ENCODE results near the gene BSPRY. TPM values are rescaled to one million over a fixed set of nuclear protein-coding genes. Genes with fewer than 3 reads are reported as not detected.

Gene BSPRY
- total and polyA plus RNA-seq, 2 of the 13 experiments (the other 11 are each of a cell fraction or from before 2014, with no cell fraction given) = 0.09 to 0.26 TPM

DNA sequence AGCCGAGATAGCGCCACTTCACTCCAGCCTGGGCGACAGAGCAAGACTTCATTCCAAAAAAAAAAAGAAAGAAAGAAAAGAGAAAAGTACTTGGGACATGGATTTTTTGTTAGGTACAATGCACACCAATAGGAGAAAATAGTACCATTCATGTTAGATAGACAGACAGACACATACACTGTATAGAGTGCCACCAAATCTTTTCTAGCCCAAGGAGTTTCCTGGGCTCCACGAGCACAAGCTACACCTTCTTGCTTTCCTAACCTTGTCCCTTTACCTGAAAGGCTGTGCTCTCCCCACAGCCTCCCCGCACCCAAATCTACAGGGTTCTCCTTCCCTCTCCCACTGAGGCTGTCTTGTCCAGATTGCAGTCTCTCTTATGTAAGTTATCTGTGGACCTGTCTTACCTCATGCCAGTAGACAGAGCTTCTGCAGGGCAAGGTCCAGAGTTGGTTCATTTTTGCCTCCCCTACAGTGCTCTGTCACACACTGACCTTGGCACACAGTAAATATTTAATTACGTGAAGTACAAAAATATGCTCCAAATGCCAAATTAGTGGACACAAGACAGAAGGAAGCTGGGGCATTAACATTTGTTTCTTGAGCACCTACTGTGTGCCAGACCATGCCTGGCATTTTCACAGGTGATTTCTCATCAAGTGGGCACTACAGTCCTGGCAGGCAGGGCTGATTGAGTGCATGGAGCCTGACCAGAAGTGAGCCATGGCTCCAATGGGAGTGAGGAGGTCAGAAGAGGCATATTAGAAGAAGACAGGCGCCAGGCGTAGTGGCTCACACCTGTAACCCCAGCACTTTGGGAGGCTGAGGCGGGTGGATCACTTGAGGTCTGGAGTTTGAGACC, 45.9 kb downstream of the BSPRY start (continued):
- TF ChIP-seq, protein P1, sequence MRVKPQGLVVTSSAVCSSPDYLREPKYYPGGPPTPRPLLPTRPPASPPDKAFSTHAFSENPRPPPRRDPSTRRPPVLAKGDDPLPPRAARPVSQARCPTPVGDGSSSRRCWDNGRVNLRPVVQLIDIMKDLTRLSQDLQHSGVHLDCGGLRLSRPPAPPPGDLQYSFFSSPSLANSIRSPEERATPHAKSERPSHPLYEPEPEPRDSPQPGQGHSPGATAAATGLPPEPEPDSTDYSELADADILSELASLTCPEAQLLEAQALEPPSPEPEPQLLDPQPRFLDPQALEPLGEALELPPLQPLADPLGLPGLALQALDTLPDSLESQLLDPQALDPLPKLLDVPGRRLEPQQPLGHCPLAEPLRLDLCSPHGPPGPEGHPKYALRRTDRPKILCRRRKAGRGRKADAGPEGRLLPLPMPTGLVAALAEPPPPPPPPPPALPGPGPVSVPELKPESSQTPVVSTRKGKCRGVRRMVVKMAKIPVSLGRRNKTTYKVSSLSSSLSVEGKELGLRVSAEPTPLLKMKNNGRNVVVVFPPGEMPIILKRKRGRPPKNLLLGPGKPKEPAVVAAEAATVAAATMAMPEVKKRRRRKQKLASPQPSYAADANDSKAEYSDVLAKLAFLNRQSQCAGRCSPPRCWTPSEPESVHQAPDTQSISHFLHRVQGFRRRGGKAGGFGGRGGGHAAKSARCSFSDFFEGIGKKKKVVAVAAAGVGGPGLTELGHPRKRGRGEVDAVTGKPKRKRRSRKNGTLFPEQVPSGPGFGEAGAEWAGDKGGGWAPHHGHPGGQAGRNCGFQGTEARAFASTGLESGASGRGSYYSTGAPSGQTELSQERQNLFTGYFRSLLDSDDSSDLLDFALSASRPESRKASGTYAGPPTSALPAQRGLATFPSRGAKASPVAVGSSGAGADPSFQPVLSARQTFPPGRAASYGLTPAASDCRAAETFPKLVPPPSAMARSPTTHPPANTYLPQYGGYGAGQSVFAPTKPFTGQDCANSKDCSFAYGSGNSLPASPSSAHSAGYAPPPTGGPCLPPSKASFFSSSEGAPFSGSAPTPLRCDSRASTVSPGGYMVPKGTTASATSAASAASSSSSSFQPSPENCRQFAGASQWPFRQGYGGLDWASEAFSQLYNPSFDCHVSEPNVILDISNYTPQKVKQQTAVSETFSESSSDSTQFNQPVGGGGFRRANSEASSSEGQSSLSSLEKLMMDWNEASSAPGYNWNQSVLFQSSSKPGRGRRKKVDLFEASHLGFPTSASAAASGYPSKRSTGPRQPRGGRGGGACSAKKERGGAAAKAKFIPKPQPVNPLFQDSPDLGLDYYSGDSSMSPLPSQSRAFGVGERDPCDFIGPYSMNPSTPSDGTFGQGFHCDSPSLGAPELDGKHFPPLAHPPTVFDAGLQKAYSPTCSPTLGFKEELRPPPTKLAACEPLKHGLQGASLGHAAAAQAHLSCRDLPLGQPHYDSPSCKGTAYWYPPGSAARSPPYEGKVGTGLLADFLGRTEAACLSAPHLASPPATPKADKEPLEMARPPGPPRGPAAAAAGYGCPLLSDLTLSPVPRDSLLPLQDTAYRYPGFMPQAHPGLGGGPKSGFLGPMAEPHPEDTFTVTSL (CRISPR knock-in tag; IDR thresholded peaks at IDR 0.05; ENCODE audit: borderline replicate concordance) = peak; percentile 89; the same call in 1 of the 2 replicates
- TF ChIP-seq NCOA1 (CRISPR knock-in tag; IDR thresholded peaks at IDR 0.05) (no peak; the same call in 1 of the 2 replicates), CCAR2 (optimal IDR thresholded peaks at IDR 0.05; ENCODE audit: low read depth, low read length) (no peak), SP1 (IDR thresholded peaks at IDR 0.05) (no peak), SP1 (CRISPR knock-in tag; IDR thresholded peaks at IDR 0.05) (no peak), BORCS8-MEF2B (CRISPR knock-in tag; IDR thresholded peaks at IDR 0.05) (no peak; the same call in 1 of the 2 replicates), ZNF713 (CRISPR knock-in tag; IDR thresholded peaks at IDR 0.05) (no peak), NR2F2 (IDR thresholded peaks at IDR 0.05; ENCODE audit: borderline replicate concordance, low read depth) (peak; percentile 55; the same call in 1 of the 2 replicates), ZNF101 (CRISPR knock-in tag; IDR thresholded peaks at IDR 0.05; ENCODE audit: borderline replicate concordance, low read depth) (no peak), ATAD3A (CRISPR knock-in tag; IDR thresholded peaks at IDR 0.05) (no peak)
- TF ChIP-seq, protein P2, sequence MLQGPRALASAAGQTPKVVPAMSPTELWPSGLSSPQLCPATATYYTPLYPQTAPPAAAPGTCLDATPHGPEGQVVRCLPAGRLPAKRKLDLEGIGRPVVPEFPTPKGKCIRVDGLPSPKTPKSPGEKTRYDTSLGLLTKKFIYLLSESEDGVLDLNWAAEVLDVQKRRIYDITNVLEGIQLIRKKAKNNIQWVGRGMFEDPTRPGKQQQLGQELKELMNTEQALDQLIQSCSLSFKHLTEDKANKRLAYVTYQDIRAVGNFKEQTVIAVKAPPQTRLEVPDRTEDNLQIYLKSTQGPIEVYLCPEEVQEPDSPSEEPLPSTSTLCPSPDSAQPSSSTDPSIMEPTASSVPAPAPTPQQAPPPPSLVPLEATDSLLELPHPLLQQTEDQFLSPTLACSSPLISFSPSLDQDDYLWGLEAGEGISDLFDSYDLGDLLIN (CRISPR knock-in tag; IDR thresholded peaks at IDR 0.05; ENCODE audit: borderline replicate concordance) = no peak
- TF ChIP-seq, protein P3, sequence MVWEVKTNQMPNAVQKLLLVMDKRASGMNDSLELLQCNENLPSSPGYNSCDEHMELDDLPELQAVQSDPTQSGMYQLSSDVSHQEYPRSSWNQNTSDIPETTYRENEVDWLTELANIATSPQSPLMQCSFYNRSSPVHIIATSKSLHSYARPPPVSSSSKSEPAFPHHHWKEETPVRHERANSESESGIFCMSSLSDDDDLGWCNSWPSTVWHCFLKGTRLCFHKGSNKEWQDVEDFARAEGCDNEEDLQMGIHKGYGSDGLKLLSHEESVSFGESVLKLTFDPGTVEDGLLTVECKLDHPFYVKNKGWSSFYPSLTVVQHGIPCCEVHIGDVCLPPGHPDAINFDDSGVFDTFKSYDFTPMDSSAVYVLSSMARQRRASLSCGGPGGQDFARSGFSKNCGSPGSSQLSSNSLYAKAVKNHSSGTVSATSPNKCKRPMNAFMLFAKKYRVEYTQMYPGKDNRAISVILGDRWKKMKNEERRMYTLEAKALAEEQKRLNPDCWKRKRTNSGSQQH (CRISPR knock-in tag; IDR thresholded peaks at IDR 0.05; ENCODE audit: low read depth) = no peak
- TF ChIP-seq, protein P4, sequence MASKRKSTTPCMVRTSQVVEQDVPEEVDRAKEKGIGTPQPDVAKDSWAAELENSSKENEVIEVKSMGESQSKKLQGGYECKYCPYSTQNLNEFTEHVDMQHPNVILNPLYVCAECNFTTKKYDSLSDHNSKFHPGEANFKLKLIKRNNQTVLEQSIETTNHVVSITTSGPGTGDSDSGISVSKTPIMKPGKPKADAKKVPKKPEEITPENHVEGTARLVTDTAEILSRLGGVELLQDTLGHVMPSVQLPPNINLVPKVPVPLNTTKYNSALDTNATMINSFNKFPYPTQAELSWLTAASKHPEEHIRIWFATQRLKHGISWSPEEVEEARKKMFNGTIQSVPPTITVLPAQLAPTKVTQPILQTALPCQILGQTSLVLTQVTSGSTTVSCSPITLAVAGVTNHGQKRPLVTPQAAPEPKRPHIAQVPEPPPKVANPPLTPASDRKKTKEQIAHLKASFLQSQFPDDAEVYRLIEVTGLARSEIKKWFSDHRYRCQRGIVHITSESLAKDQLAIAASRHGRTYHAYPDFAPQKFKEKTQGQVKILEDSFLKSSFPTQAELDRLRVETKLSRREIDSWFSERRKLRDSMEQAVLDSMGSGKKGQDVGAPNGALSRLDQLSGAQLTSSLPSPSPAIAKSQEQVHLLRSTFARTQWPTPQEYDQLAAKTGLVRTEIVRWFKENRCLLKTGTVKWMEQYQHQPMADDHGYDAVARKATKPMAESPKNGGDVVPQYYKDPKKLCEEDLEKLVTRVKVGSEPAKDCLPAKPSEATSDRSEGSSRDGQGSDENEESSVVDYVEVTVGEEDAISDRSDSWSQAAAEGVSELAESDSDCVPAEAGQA (IDR thresholded peaks at IDR 0.05; ENCODE audit: low read depth) = no peak
- TF ChIP-seq, protein P4 (CRISPR knock-in tag; IDR thresholded peaks at IDR 0.05; ENCODE audit: borderline replicate concordance) = no peak
